Stimulated activated CD8-positive, alpha-beta memory T cell treated with anti-CD3 and anti-CD28 coated beads, Interleukin-15, amount 100 ng/mL, for 24 hours (primary cell): ENCODE results near the gene NPPC.
A peak's percentile ranks its signal among the peaks of the same experiment; 100 is the strongest.

Source experiments
- DNase-seq: peaks from one replicate; pipeline ENCODE4 v3.0.0-alpha.2; 2020; ENCODE audit warnings: low read depth

NPPC gene

GRCh38 chr2:231935207-231935524 lies 9.0 kb upstream of the NPPC start:
- no peak for DNase-seq

GRCh38 chr2:231934441-231935206 lies 8.4 kb upstream of the NPPC start:
- no peak for DNase-seq

GRCh38 chr2:231933916-231934401 lies 7.8 kb upstream of the NPPC start:
- DNase-seq = no peak

- DNase-seq = no peak
These were observed 7.1 kb upstream of the NPPC start for GRCh38 chr2:231932985-231933915.

GRCh38 chr2:231932711-231932970 lies 6.4 kb upstream of the NPPC start:
- no peak for DNase-seq

GRCh38 chr2:231931481-231931915 lies 5.3 kb upstream of the NPPC start:
- no peak for DNase-seq

- DNase-seq = no peak
These were observed 4.5 kb upstream of the NPPC start for GRCh38 chr2:231930593-231931281.

GRCh38 chr2:231929961-231930592 lies 3.9 kb upstream of the NPPC start:
- no peak for DNase-seq

GRCh38 chr2:231928901-231929725 lies 2.9 kb upstream of the NPPC start:
- DNase-seq = no peak

GRCh38 chr2:231928481-231928880 lies 2.3 kb upstream of the NPPC start:
- DNase-seq = no peak

GRCh38 chr2:231927566-231927890 lies 1.3 kb upstream of the NPPC start:
- no peak for DNase-seq

- no peak for DNase-seq
These were observed 767 bp upstream of the NPPC start for GRCh38 chr2:231926761-231927565.

GRCh38 chr2:231925303-231926179 lies 655 bp downstream of the NPPC start:
- DNase-seq = peak; percentile 57

- no peak for DNase-seq
These were observed 1.3 kb downstream of the NPPC start for GRCh38 chr2:231924889-231925275.

GRCh38 chr2:231923951-231924888 lies 2.0 kb downstream of the NPPC start:
- DNase-seq = no peak

- no peak for DNase-seq
These were observed 3.2 kb downstream of the NPPC start for GRCh38 chr2:231923010-231923344.

GRCh38 chr2:231922311-231923009 lies 3.7 kb downstream of the NPPC start:
- DNase-seq = no peak

GRCh38 chr2:231920795-231921194 lies 5.4 kb downstream of the NPPC start:
- no peak for DNase-seq
